Psoas muscle (tissue), 8 donors: Measurements from ENCODE around the gene ZDHHC11. TPM values are rescaled to one million over a fixed set of nuclear protein-coding genes. Genes with fewer than 3 reads are reported as not detected.
A peak's percentile ranks its signal among the peaks of the same experiment; 100 is the strongest.
"Not testable (repeated sequence)": the region's sequence is repeated elsewhere in the genome, so short reads cannot be mapped to it uniquely, and the experiment has no call there.

Source experiments
- ATAC-seq, 4 donors: fragments of 200-7000 bp; cut with Tn5 transposase; one replicate each; pipeline ENCODE4 v1.9.1; 2020; ENCODE audit warnings: moderate library complexity in 3 of 4, mild to moderate bottlenecking in 2 of 4
- DNase-seq, 2 donors: peaks; one replicate each; pipeline ENCODE4 v3.0.0-alpha.2; 2020
- H3K27ac ChIP-seq: fragments of 200-600 bp; one replicate; pipeline ENCODE4 v1.8.0; 2022
- H3K27me3 ChIP-seq, 3 donors: fragments of 200-600 bp in 1 of 3; one replicate each; pipeline versions ENCODE4 v1.6.1 to v1.8.0; 2013 to 2022; ENCODE audit warnings: low read length in 2 of 3, mild to moderate bottlenecking in 2 of 3, moderate library complexity in 1 of 3; ENCODE audit not compliant: insufficient read depth in 3 of 3
- H3K36me3 ChIP-seq, 2 donors: fragments of 200-600 bp in 1 of 2; one replicate each; pipeline versions ENCODE4 v1.6.1 to v1.8.0; 2013 to 2022; ENCODE audit warnings: low read depth in 1 of 2, mild to moderate bottlenecking in 1 of 2, moderate library complexity in 1 of 2; ENCODE audit not compliant: insufficient read depth in 1 of 2
- H3K4me1 ChIP-seq: fragments of 200-600 bp; one replicate; pipeline ENCODE4 v1.8.0; 2022
- H3K4me3 ChIP-seq: fragments of 200-600 bp; one replicate; pipeline ENCODE4 v1.8.0; 2022; ENCODE audit warnings: mild to moderate bottlenecking
- H3K9me3 ChIP-seq: fragments of 200-600 bp; one replicate; pipeline ENCODE4 v1.8.0; 2022
- CTCF ChIP-seq: fragments of 200-600 bp; IDR thresholded peaks from one replicate; pipeline ENCODE4 v1.8.0; 2022; ENCODE audit warnings: antibody characterized with exemption
- WGBS, 3 donors: extraction: QIAGEN DNeasy Blood & Tissue Kit; methylation state at CpG; one replicate each; pipeline versions ENCODE4 v1.1.6 to v1.1.7; 2013; 5-methylcytosine and 5-hydroxymethylcytosine counted together
- intact Hi-C, 2 donors: fragments of 100-400 bp; cut with DNase I; formaldehyde crosslinking; loops; one replicate each; pipeline versions ENCODE4 v1.11.0 to v1.14.2; 2022
- polyA plus RNA-seq, 3 donors: library from polyadenylated mRNA; stranded (reverse); fragments of 200-250 nt; gene quantifications; one replicate each; pipeline ENCODE4 v1.2.3, GENCODE V29; 2013
- total RNA-seq, 4 donors: library from RNA; stranded (reverse); fragmentation: NEBNext Ultra II Directional in 2 of 4; extraction: Animal tissue kit (Norgen Biotek cat#: 25700) in 2 of 4; gene quantifications; one replicate each; pipeline versions ENCODE4 v1.2.1 to v1.2.4, GENCODE V29; 2021 to 2023
- donor health status: healthy with polysubstance abuse.
- donor health status: DM: no; HTN: no; CAD: no; lungs with moderate emphysema.
- donor health status: Bipolar disorder and iron deficiency.
- donor health status: healthy.
- donor health status: DM: yes; HTN: yes; CAD: no.
- donor health status: DM: no; HTN: no; CAD: no.
- donor health status: DM: no; HTN: no; CAD: no.
- donor health status: DM: yes; HTN: yes; CAD: no.

ZDHHC11 gene
- total and polyA plus RNA-seq, 7 donors = 0.44 to 9.4 (median 1.8) TPM

- intact Hi-C loops = no loop called here
- Histone ChIP-seq H3K36me3 (peaks cover 0 to 5% of the 10 kb centered on the region in 2 donors), H3K4me3 (no peak overlapping the region), H3K9me3 (peaks cover 3% of the 10 kb centered on the region), H3K27ac (no peak overlapping the region), H3K4me1 (no peaks in the 10 kb centered on the region), H3K27me3 (no peaks in the 10 kb centered on the region)
- DNase-seq (no peak), ATAC-seq (no peak)
- TF ChIP-seq CTCF = no peak
- 84 to 86% methylated on average over 15 of the region's 15 CpGs; no CpG with 5 or more reads in 1 of the 3 donors for WGBS, 3 donors
These were observed 34.6 kb downstream of the ZDHHC11 start for GRCh38 chr5:816176-816575.

DNA sequence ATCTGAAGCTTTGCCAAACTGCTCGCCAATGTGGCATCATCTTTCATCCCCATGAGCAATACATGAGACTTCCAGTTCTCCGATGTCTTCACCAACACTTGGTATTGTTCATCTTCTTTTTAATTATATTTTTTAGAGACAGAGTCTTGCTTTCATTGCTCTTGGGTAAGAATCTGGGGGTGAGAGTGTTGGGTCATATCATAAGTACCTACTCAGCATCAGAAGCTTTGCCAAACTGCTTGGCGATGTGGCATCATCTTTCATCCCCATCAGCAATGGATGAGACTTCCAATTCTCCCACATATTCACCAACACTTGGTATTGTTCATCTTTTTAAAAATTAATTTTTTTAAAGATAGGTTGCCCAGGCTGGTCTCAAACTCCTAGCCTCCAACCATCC lies 35.3 kb downstream of the ZDHHC11 start:
- H3K9me3 ChIP-seq = peaks cover 3% of the 10 kb centered on the region

GRCh38 chr5:813575-813974 lies 37.2 kb downstream of the ZDHHC11 start:
- DNase-seq, H3K36me3 ChIP-seq, H3K27ac ChIP-seq, H3K4me1 ChIP-seq, H3K27me3 ChIP-seq, H3K4me3 ChIP-seq, H3K9me3 ChIP-seq, intact Hi-C loops, ATAC-seq: not testable (repeated sequence)
- 64 to 89% methylated on average over 4 to 5 of the region's 5 CpGs; no CpG with 5 or more reads in 1 of the 3 donors for WGBS, 3 donors

More for the DNA sequence above, 35.3 kb downstream of the ZDHHC11 start:
- TF ChIP-seq CTCF = no peak
- intact Hi-C loops = no loop called here
- H3K27me3 ChIP-seq = no peaks in the 10 kb centered on the region
- ATAC-seq (no peak), DNase-seq (no peak)
- no peaks in the 10 kb centered on the region for H3K4me1 ChIP-seq
- no peak overlapping the region for H3K27ac ChIP-seq
- no peak overlapping the region for H3K4me3 ChIP-seq
- peaks cover 0 to 3% of the 10 kb centered on the region in 2 donors for H3K36me3 ChIP-seq
- WGBS, 3 donors = 93 to 94% methylated on average over 3 of the region's 3 CpGs; no CpG with 5 or more reads in 1 of the 3 donors

- WGBS, 3 donors = 62 to 85% (median 80%) methylated on average over 6 to 8 of the region's 9 CpGs
- intact Hi-C loops = not testable (repeated sequence)
These were observed 39.4 kb downstream of the ZDHHC11 start for GRCh38 chr5:811384-811783.

GRCh38 chr5:807719-808514 lies 42.9 kb downstream of the ZDHHC11 start:
- DNase-seq, H3K4me1 ChIP-seq, H3K36me3 ChIP-seq, H3K27ac ChIP-seq, H3K9me3 ChIP-seq, intact Hi-C loops, H3K4me3 ChIP-seq, H3K27me3 ChIP-seq: not testable (repeated sequence)
- peak in 1 of 4 donors; percentile 30 for ATAC-seq
- WGBS, 3 donors = 75 to 91% (median 79%) methylated on average over 5 of the region's 10 CpGs

More at GRCh38 chr5:811384-811783, 39.4 kb downstream of the ZDHHC11 start:
- H3K4me3 ChIP-seq, H3K9me3 ChIP-seq, H3K4me1 ChIP-seq, H3K36me3 ChIP-seq, H3K27ac ChIP-seq, ATAC-seq, H3K27me3 ChIP-seq, DNase-seq: not testable (repeated sequence)

DNA sequence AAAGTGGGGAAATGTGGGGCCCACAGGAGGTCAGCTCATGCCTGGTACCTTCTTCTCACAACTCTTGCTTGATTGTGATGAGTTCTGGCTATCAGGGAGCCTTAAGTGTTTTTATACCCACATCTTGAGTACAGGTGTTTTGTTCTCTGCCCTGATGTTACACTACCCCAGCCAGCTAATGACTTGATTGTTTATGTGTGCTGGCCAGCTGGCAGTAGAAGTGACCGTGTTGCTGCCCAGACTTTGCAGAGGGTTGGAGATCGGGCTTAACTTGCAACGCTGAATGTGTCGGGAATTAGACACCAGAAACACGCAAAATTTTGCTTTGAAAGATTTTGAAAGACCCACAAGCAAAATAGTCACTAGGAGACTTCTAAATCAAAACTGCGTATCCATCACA lies 49.3 kb downstream of the ZDHHC11 start:
- TF ChIP-seq CTCF = no peak
- DNase-seq (no peak), ATAC-seq (no peak)
- Histone ChIP-seq H3K27ac (no peak overlapping the region), H3K4me3 (no peak overlapping the region), H3K9me3 (no peaks in the 10 kb centered on the region), H3K4me1 (no peaks in the 10 kb centered on the region), H3K27me3 (no peaks in the 10 kb centered on the region), H3K36me3 (no peaks in the 10 kb centered on the region)
- intact Hi-C loops = no loop called here
- WGBS, 3 donors = 55 to 74% methylated on average over 6 of the region's 6 CpGs; no CpG with 5 or more reads in 1 of the 3 donors

DNA sequence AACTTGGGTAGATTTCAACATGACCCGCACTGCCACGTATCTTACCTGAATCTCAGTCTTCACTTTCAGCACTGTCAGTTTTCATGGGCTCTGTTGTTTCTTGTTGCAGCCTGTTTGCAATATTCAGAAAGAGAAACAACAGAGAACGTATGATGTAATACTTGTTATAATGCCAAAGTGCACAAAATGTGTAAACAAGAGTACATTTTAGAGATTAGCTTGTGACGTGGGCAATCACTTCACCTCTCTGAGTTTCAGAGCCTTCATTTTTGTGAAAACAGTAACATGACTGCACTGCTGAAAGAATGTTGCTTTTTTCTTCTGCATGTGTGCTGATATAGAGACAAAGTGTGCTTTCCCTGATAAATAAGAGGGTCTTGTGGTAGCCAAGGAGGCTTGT lies 49.7 kb downstream of the ZDHHC11 start:
- ATAC-seq, H3K4me3 ChIP-seq, H3K27ac ChIP-seq, H3K9me3 ChIP-seq, H3K36me3 ChIP-seq, intact Hi-C loops, H3K4me1 ChIP-seq, DNase-seq, H3K27me3 ChIP-seq: not testable (repeated sequence)
- WGBS, 3 donors = 72 to 85% methylated on average over 4 of the region's 4 CpGs; no CpG with 5 or more reads in 1 of the 3 donors

DNA sequence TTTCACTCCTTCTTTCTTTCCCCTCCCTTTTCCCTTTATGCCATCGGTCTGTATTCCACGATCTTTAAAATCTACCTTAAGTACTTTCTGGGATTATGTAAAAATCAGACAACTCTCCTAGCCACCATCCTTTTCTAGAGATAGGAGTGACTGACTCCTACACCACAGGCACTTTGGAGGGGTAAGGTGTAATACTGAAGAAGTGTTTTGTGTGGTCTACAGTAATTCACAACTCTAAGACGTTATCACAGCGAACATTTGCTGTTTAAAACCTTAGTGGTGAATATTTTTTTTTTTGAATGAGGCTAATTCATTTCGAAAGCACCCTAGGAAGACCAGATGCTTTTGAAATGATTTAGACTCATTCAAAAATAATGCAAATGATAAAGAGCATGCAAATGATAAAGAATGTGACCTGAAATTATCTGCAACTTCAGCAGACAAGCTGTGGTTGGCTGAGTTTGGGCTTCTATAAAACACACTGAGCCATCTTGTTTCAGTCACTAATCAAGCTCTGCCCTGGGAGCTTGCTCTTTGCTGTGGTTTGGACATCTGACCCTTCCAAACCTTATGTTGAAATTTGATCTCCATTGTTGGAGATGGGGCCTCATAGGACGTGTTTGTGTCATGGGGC lies 52.2 kb downstream of the ZDHHC11 start:
- DNase-seq, H3K9me3 ChIP-seq, H3K4me3 ChIP-seq, H3K27ac ChIP-seq, H3K27me3 ChIP-seq, ATAC-seq, H3K4me1 ChIP-seq, intact Hi-C loops, H3K36me3 ChIP-seq: not testable (repeated sequence)
- 54 to 80% (median 78%) methylated on average over 3 to 6 of the region's 6 CpGs for WGBS, 3 donors
